ENCODE measurements around the gene CYP4A22. TPM values are rescaled to one million over a fixed set of nuclear protein-coding genes. Genes with fewer than 3 reads are reported as not detected.
"Not testable (repeated sequence)": the region's sequence is repeated elsewhere in the genome, so short reads cannot be mapped to it uniquely, and the experiment has no call there.

CYP4A22 gene
- total and polyA plus RNA-seq, 2 donors (not counting 1 experiment from before 2014, with no cell fraction given), result not detected

- Histone ChIP-seq H3K4me2 (ENCODE audit: extremely low read depth, insufficient read depth, low read length) (no peak overlapping the region), H3K27me3 (ENCODE audit: control insufficient read depth, insufficient read depth, low read length) (no peaks in the 10 kb centered on the region), H3K9ac (ENCODE audit: insufficient read depth, low read length) (no peak overlapping the region), H3K4me3 (replicated peaks in 1 of 4; ENCODE audit: control extremely low read depth in 1 of 4, insufficient read depth in 1 of 4, low read depth in 3 of 4, low read length in 4 of 4) (no peak overlapping the region), H4K20me1 (ENCODE audit: control insufficient read depth, extremely low read depth, insufficient read depth, low read length) (no peaks in the 10 kb centered on the region), H3K9me3 (ENCODE audit: control insufficient read depth, insufficient read depth, low read depth, low read length) (no peaks in the 10 kb centered on the region), H3K27ac (ENCODE audit: insufficient read depth, low read length) (no peak overlapping the region), H3K4me1 (ENCODE audit: control insufficient read depth, extremely low read depth, insufficient read depth, low read length) (no peaks in the 10 kb centered on the region), H3K79me2 (ENCODE audit: control insufficient read depth, insufficient read depth, low read length) (no peaks in the 10 kb centered on the region), H2AFZ (ENCODE audit: low read length) (no peak overlapping the region), H3K36me3 (ENCODE audit: control insufficient read depth, insufficient read depth, low read length) (no peaks in the 10 kb centered on the region)
- no peak for DNase-seq (ENCODE audit: low read depth in 2 of 2)
- TF ChIP-seq CTCF (conservative IDR thresholded peaks at IDR 0.05 in 1 of 2, IDR thresholded peaks at IDR 0.05 in 1 of 2; ENCODE audit: low read depth in 1 of 2, low read length in 2 of 2) (no peak), EZH2 (IDR thresholded peaks at IDR 0.05; ENCODE audit: low read length, missing control alignments) (no peak)
Measured at GRCh38 chr1:47137925-47138615, 829 bp downstream of the CYP4A22 start.

GRCh38 chr1:47140358-47140757 is 3.1 kb downstream of the CYP4A22 start:
- H3K4me3 ChIP-seq (replicated peaks in 1 of 4; ENCODE audit: control extremely low read depth in 1 of 4, insufficient read depth in 1 of 4, low read depth in 3 of 4, low read length in 4 of 4); H3K9me3 ChIP-seq (ENCODE audit: control insufficient read depth, insufficient read depth, low read depth, low read length); H3K27me3 ChIP-seq (ENCODE audit: control insufficient read depth, insufficient read depth, low read length); H3K79me2 ChIP-seq (ENCODE audit: control insufficient read depth, insufficient read depth, low read length); H3K4me2 ChIP-seq (ENCODE audit: extremely low read depth, insufficient read depth, low read length); H3K4me1 ChIP-seq (ENCODE audit: control insufficient read depth, extremely low read depth, insufficient read depth, low read length); H2AFZ ChIP-seq (ENCODE audit: low read length); H3K27ac ChIP-seq (ENCODE audit: insufficient read depth, low read length); H4K20me1 ChIP-seq (ENCODE audit: control insufficient read depth, extremely low read depth, insufficient read depth, low read length); H3K36me3 ChIP-seq (ENCODE audit: control insufficient read depth, insufficient read depth, low read length); H3K9ac ChIP-seq (ENCODE audit: insufficient read depth, low read length); DNase-seq (ENCODE audit: low read depth in 2 of 2): not testable (repeated sequence)

DNA sequence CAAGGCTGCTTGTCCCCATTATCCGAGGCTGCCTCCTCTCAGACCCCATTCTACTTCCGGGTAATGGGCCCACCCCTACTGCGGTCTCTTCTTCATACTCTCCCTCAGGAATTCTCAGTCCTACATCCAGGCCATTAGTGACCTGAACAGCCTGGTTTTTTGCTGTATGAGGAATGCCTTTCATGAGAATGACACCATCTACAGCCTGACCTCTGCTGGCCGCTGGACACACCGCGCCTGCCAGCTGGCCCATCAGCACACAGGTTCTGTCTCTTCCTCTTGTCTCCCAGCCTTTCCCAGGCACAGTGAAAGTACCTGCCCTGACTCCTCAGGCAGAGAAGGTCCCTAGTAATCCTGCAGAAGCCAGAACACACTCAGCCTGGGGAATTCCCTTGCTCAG is 6.4 kb downstream of the CYP4A22 start:
- not testable (repeated sequence) for H3K27ac ChIP-seq (ENCODE audit: insufficient read depth, low read length); H3K9ac ChIP-seq (ENCODE audit: insufficient read depth, low read length); H3K9me3 ChIP-seq (ENCODE audit: control insufficient read depth, insufficient read depth, low read depth, low read length); H3K4me2 ChIP-seq (ENCODE audit: extremely low read depth, insufficient read depth, low read length); H2AFZ ChIP-seq (ENCODE audit: low read length); H3K4me3 ChIP-seq (replicated peaks in 1 of 4; ENCODE audit: control extremely low read depth in 1 of 4, insufficient read depth in 1 of 4, low read depth in 3 of 4, low read length in 4 of 4); DNase-seq (ENCODE audit: low read depth in 2 of 2); H4K20me1 ChIP-seq (ENCODE audit: control insufficient read depth, extremely low read depth, insufficient read depth, low read length); H3K79me2 ChIP-seq (ENCODE audit: control insufficient read depth, insufficient read depth, low read length); H3K36me3 ChIP-seq (ENCODE audit: control insufficient read depth, insufficient read depth, low read length); H3K4me1 ChIP-seq (ENCODE audit: control insufficient read depth, extremely low read depth, insufficient read depth, low read length); H3K27me3 ChIP-seq (ENCODE audit: control insufficient read depth, insufficient read depth, low read length)

- not testable (repeated sequence) for DNase-seq (ENCODE audit: low read depth in 2 of 2); H3K36me3 ChIP-seq (ENCODE audit: control insufficient read depth, insufficient read depth, low read length); H3K79me2 ChIP-seq (ENCODE audit: control insufficient read depth, insufficient read depth, low read length); H4K20me1 ChIP-seq (ENCODE audit: control insufficient read depth, extremely low read depth, insufficient read depth, low read length); H3K4me1 ChIP-seq (ENCODE audit: control insufficient read depth, extremely low read depth, insufficient read depth, low read length); H2AFZ ChIP-seq (ENCODE audit: low read length); H3K9ac ChIP-seq (ENCODE audit: insufficient read depth, low read length); H3K9me3 ChIP-seq (ENCODE audit: control insufficient read depth, insufficient read depth, low read depth, low read length); H3K27me3 ChIP-seq (ENCODE audit: control insufficient read depth, insufficient read depth, low read length); H3K27ac ChIP-seq (ENCODE audit: insufficient read depth, low read length); H3K4me2 ChIP-seq (ENCODE audit: extremely low read depth, insufficient read depth, low read length); H3K4me3 ChIP-seq (replicated peaks in 1 of 4; ENCODE audit: control extremely low read depth in 1 of 4, insufficient read depth in 1 of 4, low read depth in 3 of 4, low read length in 4 of 4)
Measured at GRCh38 chr1:47146495-47146894, 9.3 kb downstream of the CYP4A22 start.

Measured in fibroblast of lung (primary cell).